ENCODE data around the gene PTPRJ. TPM values are rescaled to one million over a fixed set of nuclear protein-coding genes. Genes with fewer than 3 reads are reported as not detected.

The PTPRJ gene
- total and polyA plus RNA-seq, 2 experiments from 2014 or later, result 4.5 to 9.5 TPM

DNA sequence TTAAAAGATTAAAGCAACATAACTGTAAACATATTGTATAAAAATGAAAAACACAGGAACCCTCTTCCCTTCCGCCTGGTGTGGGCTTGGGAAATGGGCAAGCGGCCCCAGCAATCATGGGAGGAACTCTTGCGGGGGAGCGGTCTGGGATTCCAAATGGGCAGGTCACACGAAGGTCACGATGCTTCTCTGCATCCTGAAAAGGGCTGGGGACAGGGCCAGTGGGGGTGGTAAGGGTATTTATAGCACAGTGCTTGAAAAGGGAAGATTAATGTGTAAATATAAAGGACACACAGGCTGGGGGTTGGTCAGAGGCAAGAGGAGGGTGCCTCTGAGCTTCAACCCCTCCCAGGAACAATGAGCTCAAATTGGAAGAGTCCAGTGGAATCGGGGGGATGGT, 189.4 kb downstream of the PTPRJ start:
- WGBS, 2 experiments (ENCODE audit: low coverage in 1 of 2, low lambda C conversion rate in 2 of 2, missing lambda C conversion rate in 2 of 2), result 91% methylated on average over 7 of the region's 7 CpGs
- Histone ChIP-seq H3K36me3 (ENCODE audit: low read depth) (peaks cover 12% of the 10 kb centered on the region; the same call in 1 of the 2 replicates), H3K9ac (no peak overlapping the region), H3F3A (ENCODE audit: insufficient read depth) (peaks cover 22% of the 10 kb centered on the region; the same call in 1 of the 2 replicates), H2AFZ (peak overlapping the region; percentile 59), H3K79me2 (ENCODE audit: insufficient read depth) (no peaks in the 10 kb centered on the region), H3K27me3 (replicated peaks; ENCODE audit: insufficient read depth) (no peaks in the 10 kb centered on the region), H4K20me1 (ENCODE audit: insufficient read depth) (no peaks in the 10 kb centered on the region), H3K4me3 (no peak overlapping the region), H3K9me2 (ENCODE audit: insufficient read depth) (no peaks in the 10 kb centered on the region), H3K9me3 (ENCODE audit: low read depth) (no peaks in the 10 kb centered on the region), H3K4me1 (ENCODE audit: insufficient read depth) (peaks cover 29% of the 10 kb centered on the region), H3K27ac (peak overlapping the region; percentile 64; the same call in 1 of the 2 replicates), H3K4me2 (ENCODE audit: unreplicated experiment) (no peak overlapping the region)
- in situ Hi-C loops (cut with MboI), result no loop called here
- no peak for TF ChIP-seq EZH2phosphoT487 (IDR thresholded peaks at IDR 0.05; ENCODE audit: insufficient read depth, low read depth)
- TF ChIP-seq EZH2 (IDR thresholded peaks at IDR 0.05; ENCODE audit: insufficient read depth, poor library complexity, severe bottlenecking), result no peak
- no peak for DNase-seq

GRCh38 chr11:48170241-48171233, 190.2 kb downstream of the PTPRJ start:
- DNase-seq, result peak; percentile 76
- 17 to 21% methylated on average over 10 of the region's 10 CpGs for WGBS, 2 experiments (ENCODE audit: low coverage in 1 of 2, low lambda C conversion rate in 2 of 2, missing lambda C conversion rate in 2 of 2)

GRCh38 chr11:48172818-48173609, 192.7 kb downstream of the PTPRJ start:
- in situ Hi-C loops (cut with MboI), result no loop called here
- H3K27ac ChIP-seq, result no peak overlapping the region
- peaks cover 22% of the 10 kb centered on the region; the same call in 1 of the 2 replicates for H3F3A ChIP-seq (ENCODE audit: insufficient read depth)
- H2AFZ ChIP-seq, result no peak overlapping the region; the same call in 1 of the 2 replicates
- H4K20me1 ChIP-seq (ENCODE audit: insufficient read depth), result no peaks in the 10 kb centered on the region
- no peaks in the 10 kb centered on the region for H3K9me2 ChIP-seq (ENCODE audit: insufficient read depth)
- 40 to 42% methylated on average over 14 of the region's 14 CpGs for WGBS, 2 experiments (ENCODE audit: low coverage in 1 of 2, low lambda C conversion rate in 2 of 2, missing lambda C conversion rate in 2 of 2)
- peaks cover 20% of the 10 kb centered on the region for H3K4me1 ChIP-seq (ENCODE audit: insufficient read depth)
- no peaks in the 10 kb centered on the region for H3K27me3 ChIP-seq (replicated peaks; ENCODE audit: insufficient read depth)
- peak overlapping the region; percentile 39; the same call in 1 of the 2 replicates for H3K4me3 ChIP-seq
- no peaks in the 10 kb centered on the region for H3K9me3 ChIP-seq (ENCODE audit: low read depth)
- H3K4me2 ChIP-seq (ENCODE audit: unreplicated experiment), result peak overlapping the region; percentile 43
- no peak overlapping the region for H3K9ac ChIP-seq
- no peaks in the 10 kb centered on the region for H3K79me2 ChIP-seq (ENCODE audit: insufficient read depth)
- peak; percentile 72 for DNase-seq
- TF ChIP-seq EZH2 (IDR thresholded peaks at IDR 0.05; ENCODE audit: insufficient read depth, poor library complexity, severe bottlenecking), result no peak
- H3K36me3 ChIP-seq (ENCODE audit: low read depth), result no peaks in the 10 kb centered on the region

More at GRCh38 chr11:48170241-48171233, 190.2 kb downstream of the PTPRJ start:
- Histone ChIP-seq H4K20me1 (ENCODE audit: insufficient read depth) (no peaks in the 10 kb centered on the region), H3K4me2 (ENCODE audit: unreplicated experiment) (peak overlapping the region; percentile 75), H3K4me3 (peak overlapping the region; percentile 30), H3K79me2 (ENCODE audit: insufficient read depth) (no peaks in the 10 kb centered on the region), H3K9ac (peak overlapping the region; percentile 43), H2AFZ (peak overlapping the region; percentile 59), H3K9me3 (ENCODE audit: low read depth) (no peaks in the 10 kb centered on the region), H3K27me3 (replicated peaks; ENCODE audit: insufficient read depth) (no peaks in the 10 kb centered on the region), H3K36me3 (ENCODE audit: low read depth) (0 out of 2 replicates have a peak, but pooled peaks cover 6% of the 10 kb centered on the region), H3K4me1 (ENCODE audit: insufficient read depth) (peaks cover 29% of the 10 kb centered on the region), H3K9me2 (ENCODE audit: insufficient read depth) (no peaks in the 10 kb centered on the region), H3K27ac (peak overlapping the region; percentile 64), H3F3A (ENCODE audit: insufficient read depth) (peaks cover 22% of the 10 kb centered on the region; the same call in 1 of the 2 replicates)
- TF ChIP-seq EZH2 (IDR thresholded peaks at IDR 0.05; ENCODE audit: insufficient read depth, poor library complexity, severe bottlenecking) (no peak), EZH2phosphoT487 (IDR thresholded peaks at IDR 0.05; ENCODE audit: insufficient read depth, low read depth) (no peak)
- in situ Hi-C loops (cut with MboI), result no loop called here

- Histone ChIP-seq H3K4me1 (ENCODE audit: insufficient read depth) (no peaks in the 10 kb centered on the region), H3K4me2 (ENCODE audit: unreplicated experiment) (no peak overlapping the region), H4K20me1 (ENCODE audit: insufficient read depth) (no peaks in the 10 kb centered on the region), H3K79me2 (ENCODE audit: insufficient read depth) (no peaks in the 10 kb centered on the region), H3K4me3 (no peak overlapping the region), H3K27ac (no peak overlapping the region), H3K9me2 (ENCODE audit: insufficient read depth) (no peaks in the 10 kb centered on the region), H3K9ac (no peak overlapping the region), H3K9me3 (ENCODE audit: low read depth) (no peaks in the 10 kb centered on the region), H3K36me3 (ENCODE audit: low read depth) (no peaks in the 10 kb centered on the region), H3F3A (ENCODE audit: insufficient read depth) (no peaks in the 10 kb centered on the region), H2AFZ (no peak overlapping the region), H3K27me3 (replicated peaks; ENCODE audit: insufficient read depth) (no peaks in the 10 kb centered on the region)
- no peak for DNase-seq
- 78 to 85% methylated on average over 4 of the region's 4 CpGs for WGBS, 2 experiments (ENCODE audit: low coverage in 1 of 2, low lambda C conversion rate in 2 of 2, missing lambda C conversion rate in 2 of 2)
- in situ Hi-C loops (cut with MboI), result no loop called here
- TF ChIP-seq EZH2 (IDR thresholded peaks at IDR 0.05; ENCODE audit: insufficient read depth, poor library complexity, severe bottlenecking), result no peak
- no peak for TF ChIP-seq EZH2phosphoT487 (IDR thresholded peaks at IDR 0.05; ENCODE audit: insufficient read depth, low read depth)
Observed at GRCh38 chr11:48177661-48178060, 197.3 kb downstream of the PTPRJ start.
